GM23338 (cell line): ENCODE data around the gene TTBK2. TPM values are rescaled to one million over a fixed set of nuclear protein-coding genes. Genes with fewer than 3 reads are reported as not detected.

Experiments used
- ATAC-seq: fragments of 200-7000 bp; cut with Tn5 transposase; 3 replicates; pipeline ENCODE4 v1.9.1; 2020
- DNase-seq: peaks from one replicate; pipeline ENCODE4 v3.0.0-alpha.2; 2015; ENCODE audit warnings: low spot score
- H2AFZ ChIP-seq: fragments of 200-600 bp; sonication (generic); 2 replicates; pipeline ENCODE4 v1.8.0; 2016; ENCODE audit warnings: antibody characterized with exemption, mild to moderate bottlenecking, moderate library complexity
- H3F3A ChIP-seq: fragments of 200-600 bp; sonication (generic); replicated peaks from 2 replicates; pipeline ENCODE4 v1.8.0; 2017; ENCODE audit warnings: antibody characterized with exemption, mixed run types, low read depth
- H3K27ac ChIP-seq: fragments of 200-600 bp; sonication (generic); 2 replicates; pipeline ENCODE4 v1.6.1; 2016; ENCODE audit warnings: low read depth
- H3K27me3 ChIP-seq: fragments of 200-600 bp; sonication (generic); 2 replicates; pipeline ENCODE4 v1.8.0; 2016; ENCODE audit warnings: mild to moderate bottlenecking, mixed run types, moderate library complexity; ENCODE audit not compliant: insufficient read depth
- H3K36me3 ChIP-seq: fragments of 200-600 bp; sonication (generic); 2 replicates; pipeline ENCODE4 v1.8.0; 2016; ENCODE audit warnings: mild to moderate bottlenecking; ENCODE audit not compliant: insufficient read depth
- H3K4me1 ChIP-seq: fragments of 200-600 bp; sonication (generic); 2 replicates; pipeline ENCODE4 v1.8.0; 2016; ENCODE audit warnings: mild to moderate bottlenecking, moderate library complexity; ENCODE audit not compliant: insufficient read depth
- H3K4me2 ChIP-seq: fragments of 200-600 bp; sonication (generic); 2 replicates; pipeline ENCODE4 v1.7.1; 2017; ENCODE audit warnings: mixed run types
- H3K4me3 ChIP-seq: fragments of 200-600 bp; sonication (generic); 2 replicates; pipeline ENCODE4 v1.6.1; 2016; ENCODE audit warnings: mixed run types
- H3K79me2 ChIP-seq: fragments of 200-600 bp; sonication (generic); replicated peaks from 2 replicates; pipeline ENCODE4 v1.8.0; 2017; ENCODE audit warnings: mild to moderate bottlenecking; ENCODE audit not compliant: insufficient read depth
- H3K9me2 ChIP-seq: fragments of 200-600 bp; sonication (generic); 2 replicates; pipeline ENCODE4 v1.8.0; 2017; ENCODE audit not compliant: insufficient read depth
- H4K20me1 ChIP-seq: fragments of 200-600 bp; sonication (generic); replicated peaks from 2 replicates; pipeline ENCODE4 v1.8.0; 2017; ENCODE audit warnings: mild to moderate bottlenecking; ENCODE audit not compliant: insufficient read depth
- H3K27ac Mint-ChIP-seq: 2 replicates; pipeline ENCODE4 v1.8.0; 2020; ENCODE audit warnings: inconsistent platforms, mild to moderate bottlenecking, moderate library complexity, mixed read lengths
- H3K27me3 Mint-ChIP-seq: 3 replicates; pipeline ENCODE4 v1.8.0; 2022; ENCODE audit warnings: low read depth, mild to moderate bottlenecking, moderate library complexity, mixed read lengths, inconsistent platforms; ENCODE audit not compliant: insufficient read depth, poor library complexity
- H3K36me3 Mint-ChIP-seq: 3 replicates; pipeline ENCODE4 v1.8.0; 2021; ENCODE audit warnings: low read depth, mild to moderate bottlenecking, inconsistent platforms, moderate library complexity, mixed read lengths
- H3K4me1 Mint-ChIP-seq: 3 replicates; pipeline ENCODE4 v1.8.0; 2020; ENCODE audit warnings: mild to moderate bottlenecking, inconsistent platforms, mixed read lengths
- H3K4me3 Mint-ChIP-seq: 3 replicates; pipeline ENCODE4 v1.8.0; 2021; ENCODE audit warnings: moderate library complexity, mild to moderate bottlenecking, inconsistent platforms, mixed read lengths
- H3K9me3 Mint-ChIP-seq: 3 replicates; pipeline ENCODE4 v1.8.0; 2020; ENCODE audit warnings: moderate library complexity, mild to moderate bottlenecking, inconsistent platforms, mixed read lengths
- CREB1 ChIP-seq: fragments of 250-450 bp; sonication (Bioruptor Pico); IDR thresholded peaks from 2 replicates; pipeline ENCODE4 v1.5.0; 2020; ENCODE audit warnings: low read depth, mild to moderate bottlenecking, moderate library complexity
- CTCF ChIP-seq, 2 experiments: fragments of 200-600 bp in 1 of 2; sonication (generic) in 1 of 2; conservative IDR thresholded peaks; 2 replicates each; pipeline versions ENCODE4 v1.5.1 to v1.6.1; 2016 to 2017; ENCODE audit warnings: antibody characterized with exemption in 2 of 2, low read depth in 2 of 2, mild to moderate bottlenecking in 2 of 2, moderate library complexity in 1 of 2
- ETS1 ChIP-seq: IDR thresholded peaks from 2 replicates; pipeline ENCODE4 v1.6.1; 2016; ENCODE audit warnings: antibody characterized with exemption
- EZH2 ChIP-seq: fragments of 200-600 bp; sonication (generic); IDR thresholded peaks from one replicate; pipeline ENCODE4 v1.8.0; 2017; ENCODE audit warnings: antibody characterized with exemption, mild to moderate bottlenecking, low read depth; ENCODE audit not compliant: unreplicated experiment
- EZH2phosphoT487 ChIP-seq: fragments of 200-600 bp; sonication (generic); IDR thresholded peaks from one replicate; pipeline ENCODE4 v1.8.1; 2018; ENCODE audit warnings: antibody characterized with exemption; ENCODE audit not compliant: unreplicated experiment
- JUNB ChIP-seq: IDR thresholded peaks from one replicate; pipeline ENCODE4 v1.6.1; 2016; ENCODE audit warnings: antibody characterized with exemption; ENCODE audit not compliant: unreplicated experiment
- NANOG ChIP-seq: IDR thresholded peaks from 2 replicates; pipeline ENCODE4 v1.6.1; 2016; ENCODE audit warnings: antibody characterized with exemption, borderline replicate concordance
- POLR2AphosphoS5 ChIP-seq: IDR thresholded peaks from 2 replicates; pipeline ENCODE4 v1.6.1; 2016; ENCODE audit warnings: antibody characterized with exemption, low read depth
- REST ChIP-seq: IDR thresholded peaks from one replicate; pipeline ENCODE4 v1.6.1; 2018; ENCODE audit warnings: antibody characterized with exemption; ENCODE audit not compliant: unreplicated experiment
- STAT1 ChIP-seq: IDR thresholded peaks from one replicate; pipeline ENCODE4 v1.6.1; 2016; ENCODE audit warnings: antibody characterized with exemption; ENCODE audit not compliant: unreplicated experiment
- ZNF114 ChIP-seq: fragments of 250-450 bp; sonication (Bioruptor Pico); IDR thresholded peaks from 2 replicates; pipeline ENCODE4 v1.5.0; 2020; ENCODE audit warnings: mild to moderate bottlenecking, moderate library complexity
- ZNF331 ChIP-seq: fragments of 250-450 bp; sonication (Bioruptor Pico); IDR thresholded peaks from 2 replicates; pipeline ENCODE4 v1.5.0; 2020; ENCODE audit warnings: low read depth, mild to moderate bottlenecking, moderate library complexity
- ZNF462 ChIP-seq: fragments of 250-450 bp; sonication (Bioruptor Pico); IDR thresholded peaks from 2 replicates; pipeline ENCODE4 v1.5.0; 2020; ENCODE audit warnings: mild to moderate bottlenecking, moderate library complexity
- polyA plus RNA-seq: library from polyadenylated mRNA; unstranded; fragments of >200 nt; fragmentation: Nextera tagmentation; extraction: Ambion mirVana; gene quantifications from 2 replicates; pipeline ENCODE4 v1.2.1, GENCODE V29; 2016
- total RNA-seq: library from RNA; depleted of rRNA; stranded (reverse); fragments of >200 nt; shearing (Covaris generic); gene quantifications from 2 replicates; pipeline ENCODE4 v1.2.3, GENCODE V29; 2014

TTBK2 gene
- total and polyA plus RNA-seq, 2 experiments from 2014 or later, result 5.8 to 15.9 TPM

GRCh38 chr15:42712584-42712983 lies 208.0 kb downstream of the TTBK2 start:
- Mint-ChIP-seq H3K27me3 (peaks cover 4% of the 10 kb centered on the region), H3K36me3 (no peaks in the 10 kb centered on the region), H3K27ac (no peak overlapping the region), H3K9me3 (no peaks in the 10 kb centered on the region), H3K4me3 (no peak overlapping the region), H3K4me1 (no peaks in the 10 kb centered on the region)
- Histone ChIP-seq H3K4me3 (no peak overlapping the region), H3K36me3 (no peaks in the 10 kb centered on the region), H3K4me2 (no peak overlapping the region), H3K9me2 (no peaks in the 10 kb centered on the region), H3K79me2 (no peaks in the 10 kb centered on the region), H3K27me3 (no peaks in the 10 kb centered on the region), H3K4me1 (no peaks in the 10 kb centered on the region), H2AFZ (no peak overlapping the region), H3K27ac (no peak overlapping the region), H4K20me1 (no peaks in the 10 kb centered on the region; the same call in 1 of the 2 replicates), H3F3A (no peaks in the 10 kb centered on the region)
- DNase-seq, result no peak
- no peak for TF ChIP-seq CREB1
- TF ChIP-seq CTCF (conservative IDR thresholded peaks at IDR 0.05; ENCODE audit: low read depth in 2 of 2), result no peak
- no peak for TF ChIP-seq ZNF462 (CRISPR knock-in tag)
- no peak for TF ChIP-seq EZH2phosphoT487
- no peak for TF ChIP-seq JUNB
- no peak for TF ChIP-seq POLR2AphosphoS5
- TF ChIP-seq ZNF331 (CRISPR knock-in tag), result no peak
- TF ChIP-seq NANOG, result no peak
- TF ChIP-seq ZNF114 (CRISPR knock-in tag), result no peak
- TF ChIP-seq REST, result no peak
- TF ChIP-seq STAT1, result no peak
- no peak for TF ChIP-seq ETS1
- TF ChIP-seq EZH2, result no peak
- no peak for ATAC-seq
